Transverse colon (tissue), 3 donors: Measurements from ENCODE around the gene DENND1A.

ENCODE experiments used
- CTCF ChIP-seq, 5 experiments: fragments of 200-600 bp in 3 of 5; fragments of 450-650 bp in 2 of 5; sonication (generic) in 3 of 5; IDR thresholded peaks; 1 replicate in 2 of 5; 2 replicates in 3 of 5; pipeline ENCODE4 v1.5.1; 2016 to 2017; ENCODE audit warnings: antibody characterized with exemption in 5 of 5, inconsistent platforms in 3 of 5, mild to moderate bottlenecking in 2 of 5, moderate library complexity in 1 of 5
- EP300 ChIP-seq: sonication (generic); formaldehyde crosslinking; IDR thresholded peaks from one replicate; pipeline ENCODE4 v1.6.1; 2017; ENCODE audit warnings: antibody characterized with exemption, low read depth
- POLR2A ChIP-seq: fragments of 450-650 bp; IDR thresholded peaks from one replicate; pipeline ENCODE4 v1.6.1; 2016; ENCODE audit warnings: antibody characterized with exemption, mild to moderate bottlenecking, moderate library complexity

- TF ChIP-seq POLR2A, result no peak
- TF ChIP-seq CTCF (IDR thresholded peaks at IDR 0.05), result no peak
- TF ChIP-seq EP300, result no peak
Observed at GRCh38 chr9:123410281-123410910, 519.5 kb downstream of the DENND1A start.
